H1 (cell line): Measurements from ENCODE around the gene BCL6B. TPM values are rescaled to one million over a fixed set of nuclear protein-coding genes. Genes with fewer than 3 reads are reported as not detected.

Source experiments
- CTCF ChIA-PET: fragments of 300-600 bp; sonication (Branson Sonifier 250); formaldehyde crosslinking; loops from one replicate; lab custom pipeline; 2021; ENCODE audit not compliant: partially characterized antibody; lab: Charles Lee
- POLR2A ChIA-PET: fragments of 300-600 bp; sonication (Branson Sonifier 250); formaldehyde crosslinking; loops from one replicate; lab custom pipeline; 2021; ENCODE audit warnings: inconsistent platforms; ENCODE audit not compliant: partially characterized antibody; lab: Charles Lee
- DNase-seq, 2 experiments: peaks; one replicate each; pipeline versions ENCODE4 v3.0.0 to v3.0.0-alpha.2; 2010 to 2022; ENCODE audit warnings: low spot score in 2 of 2, low read depth in 1 of 2, mixed read lengths in 1 of 2
- FAIRE-seq: peaks from 2 replicates; lab custom pipeline; 2011; peaks lifted over from hg19 to GRCh38; lab: Jason Lieb, UNC
- H2AFZ ChIP-seq: 2 replicates; pipeline ENCODE4 v1.8.1; 2012; ENCODE audit warnings: low read length, inconsistent platforms
- H2AK5ac ChIP-seq: 2 replicates; pipeline ENCODE4 v1.6.1; 2013; ENCODE audit warnings: low read depth, low read length
- H2BK120ac ChIP-seq: replicated peaks from 2 replicates; pipeline ENCODE3; 2013; ENCODE audit warnings: low read depth, low read length, inconsistent platforms
- H2BK12ac ChIP-seq: 2 replicates; pipeline ENCODE4 v1.6.1; 2013; ENCODE audit warnings: low read depth, low read length
- H2BK15ac ChIP-seq: 2 replicates; pipeline ENCODE4 v1.6.1; 2013; ENCODE audit warnings: low read length
- H2BK20ac ChIP-seq: 2 replicates; pipeline ENCODE4 v1.6.1; 2013; ENCODE audit warnings: low read length
- H2BK5ac ChIP-seq: 2 replicates; pipeline ENCODE4 v1.6.1; 2013; ENCODE audit warnings: low read depth, low read length
- H3K14ac ChIP-seq: 2 replicates; pipeline ENCODE4 v1.6.1; 2013; ENCODE audit warnings: inconsistent platforms; ENCODE audit not compliant: insufficient read length
- H3K18ac ChIP-seq: 2 replicates; pipeline ENCODE4 v1.6.1; 2013; ENCODE audit warnings: low read length; ENCODE audit errors: extremely low read depth
- H3K23ac ChIP-seq: 2 replicates; pipeline ENCODE4 v1.6.1; 2013; ENCODE audit warnings: inconsistent platforms; ENCODE audit not compliant: insufficient read length
- H3K23me2 ChIP-seq: 2 replicates; pipeline ENCODE4 v1.6.1; 2013; ENCODE audit warnings: low read depth, low read length
- H3K27ac ChIP-seq: 2 replicates; pipeline ENCODE4 v1.6.1; 2011; ENCODE audit warnings: low read depth, low read length, inconsistent platforms
- H3K27me3 ChIP-seq, 4 experiments: replicated peaks in 1 of 4; 1 replicate in 1 of 4; 2 replicates in 3 of 4; pipeline versions ENCODE4 v1.6.1 to v1.8.1; 2011 to 2013; ENCODE audit warnings: low read length in 3 of 4, mild to moderate bottlenecking in 3 of 4, inconsistent platforms in 2 of 4, mixed read lengths in 2 of 4, moderate library complexity in 1 of 4; ENCODE audit not compliant: control insufficient read depth in 3 of 4, insufficient read depth in 3 of 4; ENCODE audit errors: extremely low read depth in 1 of 4
- H3K36me3 ChIP-seq, 4 experiments: 2 replicates each; pipeline versions ENCODE4 v1.6.1 to v1.8.1; 2011 to 2013; ENCODE audit warnings: mild to moderate bottlenecking in 4 of 4, low read length in 3 of 4, moderate library complexity in 2 of 4, control low read depth in 1 of 4, inconsistent platforms in 1 of 4; ENCODE audit not compliant: insufficient read depth in 4 of 4, control insufficient read depth in 2 of 4
- H3K4ac ChIP-seq: replicated peaks from 2 replicates; pipeline ENCODE3; 2013; ENCODE audit warnings: low read length, low read depth, mixed read lengths, inconsistent platforms; ENCODE audit not compliant: insufficient read length
- H3K4me1 ChIP-seq, 4 experiments: replicated peaks in 1 of 4; 1 replicate in 1 of 4; 2 replicates in 3 of 4; pipeline versions ENCODE4 v1.6.1 to v1.8.1; 2011 to 2013; ENCODE audit warnings: low read length in 3 of 4, inconsistent platforms in 2 of 4, mixed read lengths in 1 of 4; ENCODE audit not compliant: insufficient read depth in 4 of 4, control insufficient read depth in 3 of 4
- H3K4me2 ChIP-seq, 2 experiments: 2 replicates each; pipeline versions ENCODE4 v1.6.1 to v1.8.1; 2011 to 2013; ENCODE audit warnings: low read depth in 2 of 2, low read length in 2 of 2, control low read depth in 1 of 2, inconsistent platforms in 1 of 2, mild to moderate bottlenecking in 1 of 2; ENCODE audit not compliant: insufficient read depth in 1 of 2
- H3K4me3 ChIP-seq, 4 experiments: fragments of 200-600, 300-600 bp in 1 of 4; sonication (generic), shearing (Covaris generic), sonication (Bioruptor Twin) in 1 of 4; 2 replicates each; pipeline versions ENCODE4 v1.5.1 to v1.8.1; 2011 to 2016; ENCODE audit warnings: low read length in 4 of 4, low read depth in 3 of 4, control low read depth in 2 of 4, inconsistent platforms in 2 of 4, mild to moderate bottlenecking in 2 of 4, mixed read lengths in 1 of 4, moderate library complexity in 1 of 4; ENCODE audit not compliant: insufficient read depth in 2 of 4; ENCODE audit errors: extremely low read depth in 1 of 4
- H3K56ac ChIP-seq: replicated peaks from 2 replicates; pipeline ENCODE3; 2013; ENCODE audit warnings: low read depth, mild to moderate bottlenecking, mixed read lengths, low read length, inconsistent platforms; ENCODE audit not compliant: insufficient read length
- H3K79me1 ChIP-seq: 2 replicates; pipeline ENCODE4 v1.6.1; 2013; ENCODE audit warnings: low read depth, low read length, control low read depth
- H3K79me2 ChIP-seq, 2 experiments: 2 replicates each; pipeline versions ENCODE4 v1.6.1 to v1.8.1; 2012 to 2013; ENCODE audit warnings: low read length in 2 of 2, mild to moderate bottlenecking in 2 of 2, inconsistent platforms in 1 of 2; ENCODE audit not compliant: insufficient read depth in 2 of 2, control insufficient read depth in 1 of 2
- H3K9ac ChIP-seq, 4 experiments: replicated peaks in 1 of 4; 1 replicate in 1 of 4; 2 replicates in 3 of 4; pipeline versions ENCODE4 v1.6.1 to v1.8.1; 2011 to 2013; ENCODE audit warnings: low read depth in 3 of 4, low read length in 3 of 4, control low read depth in 2 of 4, mild to moderate bottlenecking in 2 of 4, moderate library complexity in 2 of 4, inconsistent platforms in 1 of 4; ENCODE audit errors: extremely low read depth in 1 of 4
- H3K9me3 ChIP-seq, 2 experiments: 2 replicates each; pipeline versions ENCODE4 v1.6.1 to v1.8.1; 2012 to 2013; ENCODE audit warnings: mild to moderate bottlenecking in 2 of 2, moderate library complexity in 2 of 2, control low read depth in 1 of 2, inconsistent platforms in 1 of 2, low read depth in 1 of 2, low read length in 1 of 2, mixed read lengths in 1 of 2; ENCODE audit not compliant: insufficient read depth in 2 of 2
- H4K20me1 ChIP-seq, 2 experiments: replicated peaks in 1 of 2; 2 replicates each; pipeline versions ENCODE3 to v1.8.1; 2011 to 2013; ENCODE audit warnings: inconsistent platforms in 2 of 2, low read length in 2 of 2, mild to moderate bottlenecking in 1 of 2; ENCODE audit not compliant: insufficient read depth in 2 of 2, control insufficient read depth in 1 of 2
- H4K5ac ChIP-seq: 2 replicates; pipeline ENCODE4 v1.6.1; 2013; ENCODE audit warnings: low read length, low read depth, mixed read lengths, inconsistent platforms; ENCODE audit not compliant: insufficient read length
- H4K8ac ChIP-seq: 2 replicates; pipeline ENCODE4 v1.8.0; 2013; ENCODE audit warnings: mild to moderate bottlenecking, moderate library complexity, low read length, inconsistent platforms; ENCODE audit not compliant: insufficient read depth; ENCODE audit errors: extremely low read depth
- H4K91ac ChIP-seq: replicated peaks from 2 replicates; pipeline ENCODE3; 2013; ENCODE audit warnings: low read length, mixed read lengths, inconsistent platforms; ENCODE audit not compliant: insufficient read length
- BACH1 ChIP-seq: IDR thresholded peaks from 2 replicates; pipeline ENCODE4 v1.6.1; 2012; ENCODE audit warnings: low read length, improper control_type of control experiment
- BRCA1 ChIP-seq: IDR thresholded peaks from 2 replicates; pipeline ENCODE4 v1.6.1; 2012; ENCODE audit warnings: low read depth, low read length, improper control_type of control experiment
- CREB1 ChIP-seq: IDR thresholded peaks from 2 replicates; pipeline ENCODE4 v1.6.1; 2012; ENCODE audit warnings: inconsistent platforms
- EGR1 ChIP-seq: IDR thresholded peaks from 2 replicates; pipeline ENCODE4 v1.6.1; 2011; ENCODE audit warnings: low read depth, low read length, borderline replicate concordance
- EZH2 ChIP-seq: fragments of 200-600 bp; sonication (generic); IDR thresholded peaks from 2 replicates; pipeline ENCODE4 v1.7.1; 2012; ENCODE audit warnings: low read depth, mild to moderate bottlenecking, moderate library complexity, low read length, inconsistent platforms; ENCODE audit not compliant: severe bottlenecking
- KDM1A ChIP-seq: fragments of 200-600, 300-600 bp; sonication (generic); IDR thresholded peaks from 2 replicates; pipeline ENCODE4 v1.7.1; 2016; ENCODE audit warnings: mild to moderate bottlenecking, low read length, borderline replicate concordance
- MAX ChIP-seq: IDR thresholded peaks from 2 replicates; pipeline ENCODE4 v1.6.1; 2012; ENCODE audit warnings: inconsistent platforms
- PHF8 ChIP-seq: fragments of 200-600 bp; sonication (generic); conservative IDR thresholded peaks from 2 replicates; pipeline ENCODE4 v1.7.1; 2012; ENCODE audit warnings: low read depth, mild to moderate bottlenecking, inconsistent platforms, low read length, moderate library complexity
- POLR2A ChIP-seq, 2 experiments: IDR thresholded peaks; 1 replicate in 1 of 2; 2 replicates in 1 of 2; pipeline ENCODE4 v1.6.1; 2011; ENCODE audit warnings: low read depth in 2 of 2, low read length in 2 of 2, mild to moderate bottlenecking in 2 of 2; ENCODE audit errors: control extremely low read depth in 1 of 2
- RBBP5 ChIP-seq: IDR thresholded peaks from 2 replicates; pipeline ENCODE4 v1.7.1; 2012; ENCODE audit warnings: low read depth, mild to moderate bottlenecking, inconsistent platforms, low read length, moderate library complexity, borderline replicate concordance
- RNF2 ChIP-seq: fragments of 200-900, 300-1000 bp; sonication (generic); IDR thresholded peaks from 2 replicates; pipeline ENCODE4 v1.7.1; 2016; ENCODE audit warnings: borderline replicate concordance, low read depth, mild to moderate bottlenecking, antibody characterized with exemption, low read length; ENCODE audit not compliant: poor library complexity, severe bottlenecking; ENCODE audit errors: missing control alignments
- WGBS, 2 experiments: shearing (Covaris generic) in 1 of 2; methylation state at CpG; one replicate each; pipeline versions ENCODE4 v1.1.6 to v1.1.7; 2013 to 2015; ENCODE audit warnings: low lambda C conversion rate in 2 of 2, mixed read lengths in 2 of 2, inconsistent platforms in 1 of 2, low coverage in 1 of 2, missing lambda C conversion rate in 1 of 2; ENCODE audit not compliant: insufficient replicate concordance in 2 of 2, insufficient coverage in 1 of 2, insufficient read length in 1 of 2; ENCODE audit errors: extremely low coverage in 1 of 2, missing lambda C conversion rate in 1 of 2; 5-methylcytosine and 5-hydroxymethylcytosine counted together
- polyA plus RNA-seq, 7 experiments: library from polyadenylated mRNA; depleted of rRNA in 3 of 7; stranded (reverse) in 5 of 7; unstranded in 2 of 7; fragments of >200 nt in 5 of 7; fragments of 200-250 nt in 2 of 7; gene quantifications; 1 replicate in 5 of 7; 2 replicates in 1 of 7; 4 replicates in 1 of 7; pipeline versions ENCODE4 v1.2.1 to v1.2.3, GENCODE V29; 2011 to 2013; ENCODE audit warnings: missing spikeins in 2 of 7, mixed read lengths in 2 of 7
- total RNA-seq: library from RNA; stranded (reverse); fragmentation: NEBNext Ultra II Directional; extraction: Animal tissue kit (Norgen Biotek cat#: 25700); gene quantifications from 2 replicates; pipeline ENCODE4 v1.2.1, GENCODE V29; 2021

The BCL6B gene
- total and polyA plus RNA-seq, 2 of the 8 experiments (the other 6 are each of a cell fraction or from before 2014, with no cell fraction given): 6.6 to 8.7 TPM

- Histone ChIP-seq H3K56ac (peak overlapping the region; percentile 52), H4K20me1 (no peaks in the 10 kb centered on the region), H3K79me2 (peaks cover 0 to 38% of the 10 kb centered on the region in 2 experiments; a peak in 3 of 4 replicates), H2AK5ac (no peak overlapping the region), H2BK12ac (no peak overlapping the region), H3K14ac (no peak overlapping the region), H3K79me1 (peaks cover 7% of the 10 kb centered on the region; the same call in 1 of the 2 replicates), H4K91ac (peak overlapping the region; percentile 34), H3K4me3 (peak overlapping the region; percentile 86 to 100 (median 88)), H3K23ac (no peak overlapping the region), H3K9ac (peak overlapping the region; percentile 54 to 64 (median 56); a peak in 6 of 7 replicates), H3K36me3 (peaks cover 0 to 4% (median 2%) of the 10 kb centered on the region in 4 experiments; a peak in 3 of 8 replicates), H3K4ac (peak overlapping the region; percentile 86), H2BK15ac (no peak overlapping the region), H2BK20ac (no peak overlapping the region), H3K18ac (no peak overlapping the region; the same call in 1 of the 2 replicates), H3K23me2 (peaks cover 14% of the 10 kb centered on the region), H2AFZ (peak overlapping the region; percentile 42; the same call in 1 of the 2 replicates), H3K27ac (peak overlapping the region; percentile 59; the same call in 1 of the 2 replicates), H3K27me3 (no peaks in the 10 kb centered on the region), H4K8ac (peak overlapping the region; percentile 91; the same call in 1 of the 2 replicates), H3K4me1 (peaks cover 0 to 23% (median 11%) of the 10 kb centered on the region in 4 experiments; a peak in 6 of 7 replicates), H2BK5ac (peak overlapping the region; percentile 75), H3K9me3 (no peaks in the 10 kb centered on the region), H3K4me2 (peak overlapping the region; percentile 66 to 96), H4K5ac (peak overlapping the region; percentile 80), H2BK120ac (no peak overlapping the region)
- FAIRE-seq: no peak
- WGBS, 2 experiments: 5% methylated on average over 33 of the region's 75 CpGs; no CpG with 5 or more reads in 1 of the 2 experiments
- POLR2A ChIA-PET: interaction anchor here (0.9 to 1.3 kb wide), 2 partner anchors 9 to 101 kb away, joined by 3 read pairs; no protein-coding TSS in a partner anchor
- peak; percentile 81 to 92 for DNase-seq
- CTCF ChIA-PET: interaction anchor here (1.4 kb wide), 2 partner anchors 10 to 103 kb away, joined by 3 read pairs; no protein-coding TSS in a partner anchor
- peak; percentile 93 for TF ChIP-seq BACH1
- TF ChIP-seq MAX: peak; percentile 57
- TF ChIP-seq POLR2A (IDR thresholded peaks at IDR 0.05; ENCODE audit: control extremely low read depth in 1 of 2, low read depth in 2 of 2, low read length in 2 of 2): peak in 1 of 2 experiments; percentile 55; a peak in 2 of 3 replicates
- TF ChIP-seq CREB1: peak; percentile 91
- no peak for TF ChIP-seq RNF2
- peak; percentile 51; the same call in 1 of the 2 replicates for TF ChIP-seq PHF8
- TF ChIP-seq RBBP5: 0 out of 2 replicates have a peak, but pooled peaks have one; percentile 59
- no peak for TF ChIP-seq EZH2
- 0 out of 2 replicates have a peak, but pooled peaks have one; percentile 7 for TF ChIP-seq KDM1A
- TF ChIP-seq BRCA1: no peak
- 0 out of 2 replicates have a peak, but pooled peaks have one; percentile 20 for TF ChIP-seq EGR1
Observed at GRCh38 chr17:7014261-7014994, 8.4 kb upstream of the BCL6B start.
